Ovary (tissue), 9 donors: ENCODE results near the gene GOLIM4. TPM values are rescaled to one million over a fixed set of nuclear protein-coding genes. Genes with fewer than 3 reads are reported as not detected.

Experiments used
- DNase-seq, 5 donors: peaks; one replicate each; pipeline ENCODE4 v3.0.0-alpha.2; 2019 to 2020
- H3K27ac ChIP-seq, 2 donors: fragments of 200-600 bp; one replicate each; pipeline versions ENCODE4 v1.5.1 to v1.8.0; 2019 to 2022
- H3K27me3 ChIP-seq: fragments of 200-600 bp; one replicate; pipeline ENCODE4 v1.8.0; 2022
- H3K36me3 ChIP-seq: fragments of 200-600 bp; sonication (generic); one replicate; pipeline ENCODE4 v1.5.1; 2019
- H3K4me1 ChIP-seq: one replicate; pipeline ENCODE4 v1.8.1; 2013; ENCODE audit warnings: mild to moderate bottlenecking, moderate library complexity; ENCODE audit not compliant: insufficient read depth
- H3K4me3 ChIP-seq: fragments of 200-600 bp; sonication (generic); one replicate; pipeline ENCODE4 v1.5.1; 2017
- H3K9me3 ChIP-seq, 2 donors: fragments of 200-600 bp in 1 of 2; sonication (generic) in 1 of 2; one replicate each; pipeline versions ENCODE4 v1.5.1 to v1.8.1; 2013 to 2019; ENCODE audit warnings: mild to moderate bottlenecking in 1 of 2, moderate library complexity in 1 of 2
- EP300 ChIP-seq: sonication (generic); formaldehyde crosslinking; IDR thresholded peaks from one replicate; pipeline ENCODE4 v1.6.1; 2017; ENCODE audit warnings: antibody characterized with exemption
- POLR2A ChIP-seq: fragments of 450-650 bp; IDR thresholded peaks from one replicate; pipeline ENCODE4 v1.6.1; 2017; ENCODE audit warnings: antibody characterized with exemption, mild to moderate bottlenecking, moderate library complexity
- WGBS, 3 donors: extraction: QIAGEN DNeasy Blood & Tissue Kit in 1 of 3; methylation state at CpG; one replicate each; pipeline versions ENCODE4 v1.1.5 to v1.1.7; 2013 to 2017; 5-methylcytosine and 5-hydroxymethylcytosine counted together
- intact Hi-C, 4 donors: fragments of 100-400 bp; cut with DNase I; formaldehyde crosslinking; loops; one replicate each; pipeline versions ENCODE4 v1.11.0 to v1.15.1; 2022 to 2023
- polyA plus RNA-seq, 2 donors: library from polyadenylated mRNA; stranded (reverse); fragments of 200-250 nt in 1 of 2; fragments of 350-450 nt in 1 of 2; fragmentation: Illumina TruSeq in 1 of 2; extraction: RNeasy Lipid Tissue Mini Kit (QIAGEN cat#74804) in 1 of 2; gene quantifications; one replicate each; pipeline ENCODE4 v1.2.3, GENCODE V29; 2013 to 2014
- total RNA-seq, 7 donors: library from RNA; depleted of rRNA in 2 of 7; stranded (reverse); fragments of >200 nt in 2 of 7; fragmentation: NEBNext Ultra II Directional in 3 of 7; extraction: Animal tissue kit (Norgen Biotek cat#: 25700) in 3 of 7; gene quantifications; one replicate each; pipeline versions ENCODE4 v1.1.0 to v1.2.4, GENCODE V29; 2016 to 2023
- TF ChIP-seq, protein P1 (sequence below), 3 donors: fragments of 450-650 bp in 2 of 3; fragments of 200-600 bp in 1 of 3; IDR thresholded peaks; one replicate each; pipeline versions ENCODE4 v1.5.1 to v1.8.0; 2016 to 2022; ENCODE audit warnings: antibody characterized with exemption in 3 of 3, mild to moderate bottlenecking in 1 of 3
- donor health status: DM: no; HTN: no; CAD: no; lungs with moderate emphysema.
- donor health status: DM: no; HTN: no; CAD: no.
- donor health status: Bipolar disorder and iron deficiency.
- donor health status: DM: yes; HTN: yes; CAD: no.
- donor health status: DM: no; HTN: no; CAD: no.
- donor health status: DM: yes; HTN: yes; CAD: no.

Gene GOLIM4
- total and polyA plus RNA-seq, 9 donors, result 15.9 to 29.3 (median 24.1) TPM

DNA sequence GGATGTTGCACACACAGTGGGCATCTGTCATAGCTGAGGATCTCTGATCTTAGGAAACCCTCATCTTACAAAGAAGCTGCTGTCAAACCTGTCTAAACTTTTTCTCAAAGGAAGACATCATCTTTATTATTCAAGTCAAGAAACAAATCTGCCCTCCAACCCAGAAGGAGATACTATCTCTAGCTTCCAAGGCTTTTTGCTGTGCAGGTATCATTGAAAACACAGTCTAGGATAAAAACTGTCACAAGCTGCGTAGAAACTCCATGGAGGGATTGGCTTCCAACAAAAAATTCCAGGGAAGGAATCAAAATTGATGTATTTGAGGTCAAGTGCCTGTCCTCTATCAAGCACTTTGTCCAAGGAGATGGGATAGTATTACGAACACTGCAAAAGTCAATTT lies 89.1 kb downstream of the GOLIM4 start:
- no peak for DNase-seq
- no peak overlapping the region for H3K4me3 ChIP-seq
- intact Hi-C loops, result no loop called here
- H3K27me3 ChIP-seq, result no peaks in the 10 kb centered on the region
- no peaks in the 10 kb centered on the region for H3K36me3 ChIP-seq
- H3K9me3 ChIP-seq, result no peaks in the 10 kb centered on the region
- H3K27ac ChIP-seq, result no peak overlapping the region
- no peaks in the 10 kb centered on the region for H3K4me1 ChIP-seq
- TF ChIP-seq EP300, result no peak
- TF ChIP-seq, protein P1, sequence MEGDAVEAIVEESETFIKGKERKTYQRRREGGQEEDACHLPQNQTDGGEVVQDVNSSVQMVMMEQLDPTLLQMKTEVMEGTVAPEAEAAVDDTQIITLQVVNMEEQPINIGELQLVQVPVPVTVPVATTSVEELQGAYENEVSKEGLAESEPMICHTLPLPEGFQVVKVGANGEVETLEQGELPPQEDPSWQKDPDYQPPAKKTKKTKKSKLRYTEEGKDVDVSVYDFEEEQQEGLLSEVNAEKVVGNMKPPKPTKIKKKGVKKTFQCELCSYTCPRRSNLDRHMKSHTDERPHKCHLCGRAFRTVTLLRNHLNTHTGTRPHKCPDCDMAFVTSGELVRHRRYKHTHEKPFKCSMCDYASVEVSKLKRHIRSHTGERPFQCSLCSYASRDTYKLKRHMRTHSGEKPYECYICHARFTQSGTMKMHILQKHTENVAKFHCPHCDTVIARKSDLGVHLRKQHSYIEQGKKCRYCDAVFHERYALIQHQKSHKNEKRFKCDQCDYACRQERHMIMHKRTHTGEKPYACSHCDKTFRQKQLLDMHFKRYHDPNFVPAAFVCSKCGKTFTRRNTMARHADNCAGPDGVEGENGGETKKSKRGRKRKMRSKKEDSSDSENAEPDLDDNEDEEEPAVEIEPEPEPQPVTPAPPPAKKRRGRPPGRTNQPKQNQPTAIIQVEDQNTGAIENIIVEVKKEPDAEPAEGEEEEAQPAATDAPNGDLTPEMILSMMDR (IDR thresholded peaks at IDR 0.05), result no peak
- no peak for TF ChIP-seq POLR2A
- WGBS, 3 donors, result 95 to 98% (median 96%) methylated on average over 2 of the region's 2 CpGs

DNA sequence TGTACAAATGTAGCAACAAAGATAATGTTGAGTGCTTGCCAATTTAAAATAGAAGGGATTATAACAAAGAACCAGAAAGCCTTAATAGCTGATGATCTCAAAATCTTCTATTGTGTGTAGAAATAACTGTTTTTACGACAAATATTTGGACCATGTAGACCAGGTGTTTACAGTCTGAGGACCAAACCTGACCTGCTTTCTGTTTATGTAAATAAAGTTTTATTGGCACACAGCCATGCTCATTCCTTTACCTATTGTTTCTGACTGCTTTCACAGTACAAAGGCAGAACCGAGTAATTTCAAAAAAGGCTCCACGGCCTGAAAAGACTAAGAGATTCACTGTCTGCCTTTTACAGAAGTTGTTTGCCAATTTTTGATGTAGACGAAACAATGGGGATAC lies 91.8 kb downstream of the GOLIM4 start:
- 18 to 46% (median 18%) methylated on average over 4 of the region's 4 CpGs for WGBS, 3 donors
- H3K27ac ChIP-seq, result no peak overlapping the region
- intact Hi-C loops, result no loop called here
- DNase-seq, result no peak
- H3K27me3 ChIP-seq, result no peaks in the 10 kb centered on the region
- TF ChIP-seq POLR2A, result no peak
- TF ChIP-seq, protein P1 (IDR thresholded peaks at IDR 0.05), result no peak
- no peak for TF ChIP-seq EP300
- H3K9me3 ChIP-seq, result no peaks in the 10 kb centered on the region
- H3K36me3 ChIP-seq, result no peaks in the 10 kb centered on the region
- no peak overlapping the region for H3K4me3 ChIP-seq
- H3K4me1 ChIP-seq, result no peaks in the 10 kb centered on the region

DNA sequence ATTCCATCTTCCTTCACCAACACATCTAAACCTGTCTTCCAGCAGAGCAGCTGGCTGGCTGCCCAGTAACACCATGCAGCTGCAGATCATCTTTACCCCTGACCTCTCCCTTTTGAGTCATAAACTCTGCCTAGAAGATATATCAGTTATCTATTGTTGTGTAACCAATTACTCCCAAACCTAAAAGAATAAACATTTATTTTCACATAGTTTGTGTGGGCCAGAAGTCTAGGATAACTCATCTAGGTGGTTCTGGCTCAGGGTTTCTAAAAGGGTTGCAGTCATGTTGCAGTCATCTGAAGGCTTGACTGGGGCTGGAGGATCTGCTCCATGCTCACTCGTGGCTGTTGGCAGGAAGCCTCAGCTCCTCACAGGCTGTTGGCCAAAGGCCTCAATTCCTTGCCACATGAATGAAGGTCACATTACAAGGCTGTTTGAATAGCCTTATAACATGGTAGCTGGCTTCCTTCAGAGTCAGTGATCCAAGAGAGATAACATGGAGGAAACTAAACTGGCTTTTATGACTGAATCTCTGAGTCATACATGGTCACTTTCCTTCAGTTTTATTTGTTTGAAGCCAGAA lies 92.8 kb downstream of the GOLIM4 start:
- Histone ChIP-seq H3K36me3 (no peaks in the 10 kb centered on the region), H3K9me3 (no peaks in the 10 kb centered on the region), H3K4me1 (no peaks in the 10 kb centered on the region), H3K27me3 (no peaks in the 10 kb centered on the region), H3K27ac (no peak overlapping the region), H3K4me3 (no peak overlapping the region)
- intact Hi-C loops, result no loop called here
- DNase-seq, result no peak
- 21 to 25% (median 21%) methylated on average over 1 of the region's 1 CpG for WGBS, 3 donors
- TF ChIP-seq, protein P1 (IDR thresholded peaks at IDR 0.05), result no peak
- TF ChIP-seq EP300 (no peak), POLR2A (no peak)

DNA sequence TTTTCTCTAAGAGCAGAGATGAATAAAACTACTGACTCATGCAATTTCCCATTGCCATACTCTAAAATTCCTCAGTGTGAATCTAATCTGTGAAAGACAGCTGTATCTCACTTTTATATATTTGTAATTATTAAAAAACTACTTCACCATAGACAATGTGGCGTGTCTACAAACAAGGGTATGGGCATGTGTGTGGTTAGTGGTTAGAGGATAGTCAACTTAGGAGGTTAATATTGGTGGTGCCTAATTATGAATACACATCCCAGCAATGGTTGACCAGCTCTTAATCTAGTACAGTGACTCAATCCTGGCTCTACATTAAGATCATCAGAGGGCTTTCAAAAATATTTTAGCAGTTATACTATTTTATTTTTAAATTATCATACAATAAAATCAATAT lies 94.5 kb downstream of the GOLIM4 start:
- H3K27me3 ChIP-seq, result no peaks in the 10 kb centered on the region
- DNase-seq, result no peak
- no peaks in the 10 kb centered on the region for H3K4me1 ChIP-seq
- intact Hi-C loops, result no loop called here
- no peaks in the 10 kb centered on the region for H3K9me3 ChIP-seq
- H3K36me3 ChIP-seq, result no peaks in the 10 kb centered on the region
- H3K4me3 ChIP-seq, result no peak overlapping the region
- TF ChIP-seq POLR2A (no peak), EP300 (no peak)
- TF ChIP-seq, protein P1 (IDR thresholded peaks at IDR 0.05), result no peak
- WGBS, 3 donors, result 94 to 100% (median 95%) methylated on average over 1 of the region's 1 CpG
- no peak overlapping the region for H3K27ac ChIP-seq
